OCI-LY3 (cell line): Measurements from ENCODE around the gene EARS2.

Experiments
- CTCF ChIP-seq: fragments of 200-600, 300-600 bp; sonication (generic); IDR thresholded peaks from 2 replicates; pipeline ENCODE4 v1.5.1; 2014; ENCODE audit warnings: antibody characterized with exemption, low read length, low read depth
- EZH2phosphoT487 ChIP-seq: fragments of 200-600 bp; shearing (Covaris generic); IDR thresholded peaks from 2 replicates; pipeline ENCODE4 v1.6.1; 2018; ENCODE audit warnings: antibody characterized with exemption, mixed run types, low read depth

- TF ChIP-seq CTCF = no peak
- no peak for TF ChIP-seq EZH2phosphoT487
Measured at GRCh38 chr16:23566724-23567123, 9.6 kb upstream of the EARS2 start.
